ENCODE results near the gene BRIP1. TPM values are rescaled to one million over a fixed set of nuclear protein-coding genes. Genes with fewer than 3 reads are reported as not detected.

Gene BRIP1
- polyA plus RNA-seq, 2 of the 4 experiments (the other 2 are of a cell fraction): 8.0 to 11.5 TPM

GRCh38 chr17:61631800-61632199 is 231.5 kb downstream of the BRIP1 start:
- FAIRE-seq: no peak
- WGBS (ENCODE audit: missing lambda C conversion rate): 75% methylated on average over 1 of the region's 1 CpG
- no peak for ATAC-seq
- TF ChIP-seq MAZ (IDR thresholded peaks at IDR 0.05; ENCODE audit: borderline replicate concordance, low read depth, low read length) (no peak), EP300 (IDR thresholded peaks at IDR 0.05) (no peak), E2F6 (IDR thresholded peaks at IDR 0.05; ENCODE audit: borderline replicate concordance, low read depth) (no peak)
- POLR2A ChIA-PET: no interaction called here
- no peak overlapping the region for H3K27ac ChIP-seq
- no peak overlapping the region for H3K4me2 ChIP-seq
- no peak for DNase-seq (ENCODE audit: low read depth in 1 of 2, low spot score in 1 of 2)
- H3K4me1 ChIP-seq: no peaks in the 10 kb centered on the region
- CTCF ChIA-PET: interaction anchor here (1.3 kb wide), 1 partner anchor 220 kb away, joined by 8 read pairs; no protein-coding TSS in a partner anchor
- peaks cover 16% of the 10 kb centered on the region; the same call in 2 of the 3 replicates for H3K9me3 ChIP-seq
- no peak overlapping the region for H3K4me3 ChIP-seq

Small RNA genes lying within 50 kb of the gene (small RNA-seq; reads per million reads assigned to genes)
- 0 reads per million in 6 experiments for gene RF00019

Other genes with a start within 250 kb of the BRIP1 start
- 33.9 and 35.0 TPM in 2 replicates for gene INTS2, start 64.5 kb upstream of the BRIP1 start, polyA plus RNA-seq (2011; rRNA removed)
- gene INTS2, start 64.5 kb upstream of the BRIP1 start, polyA plus RNA-seq (2017; fragmentation: RNase III; extraction: RNeasy Plus Mini Kit Qiagen cat#74134 plus additional on column Dnase treatment): 12.5 to 14.0 TPM (median 12.7 TPM) in 3 replicates
- gene MED13, start 201.8 kb upstream of the BRIP1 start, polyA plus RNA-seq (2011; rRNA removed): 64.1 and 71.4 TPM in 2 replicates
- 14.1 to 14.9 TPM (median 14.8 TPM) in 3 replicates for gene MED13, start 201.8 kb upstream of the BRIP1 start, polyA plus RNA-seq (2017; fragmentation: RNase III; extraction: RNeasy Plus Mini Kit Qiagen cat#74134 plus additional on column Dnase treatment)